ENCODE data around the gene ASTN2.

Gene ASTN2

DNA sequence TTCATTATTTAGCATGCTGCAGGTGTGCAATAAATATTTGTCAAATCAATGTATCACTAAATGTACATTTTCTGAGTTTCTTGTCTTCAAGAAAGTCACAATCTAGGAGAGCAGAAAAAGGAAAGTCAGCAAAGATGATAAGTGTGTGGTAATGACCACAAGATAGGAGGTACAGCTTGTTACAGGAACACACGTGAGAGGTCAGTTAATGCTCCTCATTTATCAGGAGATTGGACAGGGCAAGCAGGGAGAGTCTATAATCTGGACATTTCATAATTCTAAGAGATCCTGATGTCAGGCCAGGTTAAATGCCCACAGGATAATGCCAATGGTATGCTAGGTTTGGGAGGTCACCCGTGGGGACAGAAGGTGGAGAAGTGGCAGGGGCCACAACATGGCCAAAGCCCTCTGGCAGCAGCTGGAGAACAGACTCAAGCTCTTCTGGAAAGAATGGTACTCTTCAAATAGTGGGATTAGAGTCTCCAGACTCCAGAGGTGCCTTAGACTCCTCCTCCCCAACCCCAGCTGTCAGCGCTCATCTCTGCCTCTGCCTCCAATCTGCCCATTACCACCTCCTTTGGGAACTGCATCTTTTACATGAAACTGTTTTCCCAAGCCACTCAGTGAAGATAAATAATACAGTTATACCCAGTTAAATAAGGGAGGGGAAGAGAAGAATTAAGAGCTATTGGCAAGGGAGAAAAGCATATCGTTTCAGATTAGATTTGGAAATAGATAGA, 114.3 kb downstream of the ASTN2 start:
- no peak for DNase-seq (ENCODE audit: low read depth)

DNA sequence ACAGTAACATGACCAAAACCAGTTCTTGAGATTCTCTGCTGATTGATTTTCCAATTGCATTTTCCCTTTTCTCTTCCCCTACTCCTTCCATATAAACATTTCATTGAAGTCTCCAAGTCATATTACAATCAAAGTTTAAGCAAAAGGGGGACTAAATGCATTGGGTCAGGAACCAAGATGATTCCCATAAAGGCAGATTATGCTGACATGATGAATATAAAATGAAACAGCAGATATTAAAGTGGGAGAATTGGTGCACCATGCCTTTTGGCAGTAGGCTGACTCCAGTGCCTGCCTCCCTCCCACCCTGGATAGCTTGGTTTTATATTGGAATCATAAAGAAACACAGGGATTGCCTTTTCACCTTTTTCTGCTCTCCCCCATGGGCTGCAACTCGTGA, 118.4 kb downstream of the ASTN2 start:
- DNase-seq (ENCODE audit: low read depth) = no peak

DNA sequence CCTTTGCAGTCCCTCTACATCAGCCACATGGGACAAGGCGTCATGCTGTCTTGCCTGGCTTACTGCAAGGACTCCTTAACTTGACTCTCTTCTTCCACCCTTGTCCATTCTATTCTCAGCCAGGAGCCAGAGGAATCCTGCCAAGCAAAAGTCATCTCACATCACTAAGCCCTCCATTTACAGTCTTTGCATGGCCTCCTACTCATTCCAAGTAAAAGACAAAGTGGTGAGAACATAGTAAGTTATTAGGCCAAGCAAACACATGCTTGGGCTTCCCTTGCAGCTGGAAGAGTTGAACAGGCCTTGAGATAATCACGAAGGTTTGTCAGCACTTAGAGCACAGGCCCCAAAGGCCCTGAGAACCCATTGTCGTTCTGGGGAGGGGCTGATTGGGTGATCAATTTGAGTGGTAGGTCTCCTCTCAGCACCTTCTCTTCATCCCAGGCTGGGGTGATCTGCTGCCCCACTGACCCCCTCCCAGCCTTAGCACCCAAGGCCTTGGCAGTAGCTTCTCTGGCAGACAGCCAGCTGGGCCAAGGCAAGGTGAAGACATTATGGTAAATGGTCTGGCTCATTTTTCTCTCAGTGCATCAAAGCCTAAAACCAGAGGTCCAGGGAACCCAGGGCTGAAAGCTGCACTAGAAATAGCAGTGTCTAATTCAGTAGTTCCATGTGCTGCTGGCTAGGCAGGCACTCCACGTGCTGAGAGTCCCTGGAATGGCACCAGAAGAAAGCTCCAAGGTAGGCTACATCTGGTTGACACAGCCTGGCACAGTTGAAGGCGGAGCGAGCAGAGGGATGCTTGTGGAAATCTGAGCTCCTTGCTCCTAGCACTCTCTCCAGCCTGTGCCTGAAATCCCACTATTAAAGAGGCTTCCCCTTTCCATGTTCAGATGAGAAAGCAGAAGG, 121.4 kb downstream of the ASTN2 start:
- no peak for DNase-seq (ENCODE audit: low read depth)

DNA sequence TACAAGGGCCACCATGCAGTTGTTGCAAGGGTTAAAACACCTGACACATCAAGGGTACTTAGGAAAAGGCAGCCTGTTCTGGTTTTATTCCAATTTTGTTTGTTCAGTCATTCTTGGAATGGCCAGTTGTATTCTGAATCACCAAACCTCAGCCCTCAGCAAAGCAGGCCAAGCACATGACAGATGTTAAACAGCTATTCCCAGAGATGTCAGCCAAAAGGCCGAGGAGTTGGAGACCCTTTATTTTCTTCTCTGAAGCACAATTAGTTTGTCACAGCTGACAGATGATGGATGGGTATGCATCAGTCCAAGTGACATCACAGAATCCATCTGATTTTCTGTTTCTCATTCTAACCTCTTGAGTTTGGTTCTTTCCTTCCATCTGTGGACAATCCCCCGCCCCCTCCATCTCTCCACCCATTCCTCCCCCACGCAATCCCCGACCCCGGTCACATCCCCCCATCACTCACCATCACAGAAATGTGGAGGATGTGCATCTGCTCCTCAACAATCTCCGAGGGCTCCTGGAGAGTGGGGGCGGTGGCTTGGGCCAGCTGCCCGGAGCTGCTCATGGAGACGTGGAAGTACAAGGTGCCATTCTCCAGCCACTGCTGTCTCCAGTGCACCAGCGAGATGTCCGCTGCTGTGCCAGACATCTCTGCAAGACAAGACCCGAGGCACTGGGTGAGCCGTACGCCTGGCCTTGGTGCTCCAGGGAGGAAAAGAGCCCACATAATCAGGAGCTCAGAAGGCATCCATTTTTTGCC, 123.8 kb downstream of the ASTN2 start:
- no peak for DNase-seq (ENCODE audit: low read depth)

DNA sequence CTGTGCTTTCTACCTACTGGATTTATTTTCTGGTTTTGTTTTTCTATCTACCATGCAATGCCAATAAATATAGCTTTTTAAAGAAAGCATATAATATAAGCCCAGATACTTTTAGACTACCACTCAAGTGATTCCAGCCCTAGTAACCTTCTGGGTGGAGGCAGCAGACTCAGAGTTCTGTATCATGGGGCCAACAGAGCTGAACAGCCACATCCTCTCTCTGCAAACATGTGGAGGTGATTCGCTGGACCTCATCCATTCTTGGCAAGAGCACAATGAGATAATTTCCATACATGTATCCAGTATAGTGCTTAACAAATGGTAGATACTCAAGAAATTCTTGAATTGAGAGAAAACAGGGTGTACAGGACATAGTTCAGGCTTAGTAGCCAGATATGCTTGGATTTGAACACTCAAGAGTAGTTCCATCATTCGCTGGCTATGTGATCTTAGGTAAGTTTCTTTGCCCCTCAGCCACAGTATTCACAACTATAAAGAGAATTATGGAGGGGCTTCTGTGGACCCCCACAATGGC, 124.5 kb downstream of the ASTN2 start:
- DNase-seq (ENCODE audit: low read depth) = no peak

DNA sequence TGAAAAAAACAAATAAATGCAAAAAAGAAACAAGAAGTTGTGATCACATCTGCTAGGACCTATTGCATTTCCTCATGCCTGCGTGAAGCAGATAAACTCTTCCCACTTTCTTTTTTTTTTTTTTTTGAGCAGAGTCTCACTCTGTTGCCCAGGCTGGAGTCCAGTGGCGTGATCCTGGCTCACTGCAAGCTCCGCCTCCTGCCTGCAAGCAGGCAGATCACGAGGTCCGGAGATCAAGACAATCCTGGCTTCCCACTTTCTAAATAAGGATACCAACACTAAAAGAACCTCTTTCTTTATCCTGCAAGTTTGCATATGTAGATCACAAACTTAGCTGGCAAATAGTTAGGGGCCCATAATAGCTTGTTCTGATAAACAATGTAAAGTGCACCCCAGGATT, 128.6 kb downstream of the ASTN2 start:
- DNase-seq (ENCODE audit: low read depth) = no peak

DNA sequence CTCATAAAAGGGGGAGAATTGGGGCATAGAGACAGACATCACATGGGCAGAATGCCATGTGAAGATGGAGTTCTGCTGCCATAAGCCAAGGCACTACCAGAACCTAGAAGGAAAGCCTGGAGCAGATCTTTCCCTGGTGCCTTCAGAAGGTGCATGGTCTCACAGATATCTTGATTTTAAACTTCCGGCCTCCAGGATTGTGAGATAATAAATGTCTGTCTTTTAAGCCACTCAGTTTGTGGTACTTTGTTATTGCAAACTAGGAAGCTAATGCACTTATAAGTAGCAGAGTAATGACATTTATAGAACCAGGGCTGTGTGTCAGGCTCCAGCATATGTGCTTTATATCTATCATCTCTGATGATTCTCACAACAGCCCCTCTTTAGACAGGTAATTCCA, 130.4 kb downstream of the ASTN2 start:
- DNase-seq (ENCODE audit: low read depth) = no peak

DNA sequence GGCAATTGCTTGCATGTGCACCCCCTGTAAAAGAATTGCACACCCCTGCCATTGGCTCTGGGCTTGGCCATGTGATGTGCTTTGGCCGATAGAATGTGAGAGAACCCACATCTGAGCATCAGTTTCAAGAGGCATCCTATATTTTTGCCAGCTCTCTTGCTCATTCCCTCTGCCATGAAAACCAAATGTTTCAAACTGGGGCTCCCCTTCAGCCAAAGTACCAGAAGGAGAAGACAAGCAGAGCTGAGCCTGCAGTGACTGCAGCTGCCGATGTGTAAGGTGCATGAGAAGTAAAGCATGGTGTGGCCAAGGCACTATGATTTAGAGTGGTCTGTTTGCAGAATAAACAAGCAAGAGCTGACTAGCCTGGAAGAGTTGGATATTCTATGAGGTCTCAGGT, 132.3 kb downstream of the ASTN2 start:
- no peak for DNase-seq (ENCODE audit: low read depth)

DNA sequence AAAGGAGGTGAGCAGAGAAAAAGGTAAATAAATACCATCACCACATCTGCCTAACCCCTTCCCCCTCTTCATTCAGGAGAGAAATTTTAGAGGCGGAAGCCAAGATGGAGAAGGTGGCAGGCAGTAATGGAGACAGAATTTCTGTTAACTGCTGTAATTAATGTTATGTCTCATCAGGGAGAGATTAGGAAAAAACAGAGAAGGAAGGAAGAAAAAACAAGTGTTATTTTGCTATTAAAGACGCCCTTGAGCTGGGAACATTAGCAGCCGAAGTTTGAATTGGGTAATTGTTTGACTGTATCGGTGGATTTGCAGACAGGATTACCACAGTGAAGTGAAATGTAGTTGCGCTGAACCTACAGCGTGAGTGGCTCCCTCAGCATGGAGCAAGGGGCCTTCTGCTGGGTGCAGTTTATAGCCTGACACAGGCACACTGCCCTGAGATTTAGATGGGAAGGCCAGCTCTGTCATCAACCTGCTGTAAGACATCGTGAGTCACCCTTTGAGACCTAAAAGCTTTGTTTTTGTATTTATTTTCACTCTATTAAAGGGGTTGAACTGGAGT, 136.3 kb downstream of the ASTN2 start:
- no peak for DNase-seq (ENCODE audit: low read depth)

DNA sequence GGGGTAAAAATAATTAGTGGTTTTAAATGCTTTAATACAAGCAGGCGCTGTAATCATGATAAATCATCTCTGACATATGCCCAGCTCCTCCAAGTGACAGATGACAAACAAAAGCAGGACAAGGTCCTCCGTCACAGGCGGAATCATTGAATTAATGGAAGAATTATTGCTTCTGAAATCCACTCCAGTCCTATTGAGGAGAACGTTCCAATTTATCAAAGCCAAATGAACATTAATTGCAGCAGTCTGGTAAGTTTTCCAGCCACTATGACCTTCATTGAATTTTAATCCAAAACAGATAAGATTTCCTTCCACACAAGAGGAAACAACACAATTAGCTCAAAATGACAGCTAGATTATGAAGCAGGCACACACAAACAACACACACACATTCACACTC, 136.8 kb downstream of the ASTN2 start:
- no peak for DNase-seq (ENCODE audit: low read depth)

DNA sequence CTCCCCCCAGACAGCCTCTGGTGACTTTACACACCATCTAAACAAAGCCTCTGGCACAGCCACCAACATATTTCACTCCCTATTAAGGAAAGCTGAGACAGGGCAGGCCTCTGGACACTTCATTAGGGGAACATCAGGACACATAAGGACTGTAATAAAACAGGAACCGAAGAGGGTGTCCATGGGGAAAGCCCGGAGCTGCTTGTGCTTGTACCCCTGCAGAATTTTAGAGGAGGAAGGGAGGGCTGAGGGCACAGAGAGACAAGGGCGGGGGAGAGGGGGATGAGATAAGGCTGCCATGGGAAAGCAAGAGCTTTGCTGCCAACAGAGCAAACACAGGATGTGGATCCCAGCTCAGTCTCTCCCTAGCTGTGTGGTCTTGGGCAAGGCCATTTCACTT, 138.4 kb downstream of the ASTN2 start:
- DNase-seq (ENCODE audit: low read depth) = no peak

DNA sequence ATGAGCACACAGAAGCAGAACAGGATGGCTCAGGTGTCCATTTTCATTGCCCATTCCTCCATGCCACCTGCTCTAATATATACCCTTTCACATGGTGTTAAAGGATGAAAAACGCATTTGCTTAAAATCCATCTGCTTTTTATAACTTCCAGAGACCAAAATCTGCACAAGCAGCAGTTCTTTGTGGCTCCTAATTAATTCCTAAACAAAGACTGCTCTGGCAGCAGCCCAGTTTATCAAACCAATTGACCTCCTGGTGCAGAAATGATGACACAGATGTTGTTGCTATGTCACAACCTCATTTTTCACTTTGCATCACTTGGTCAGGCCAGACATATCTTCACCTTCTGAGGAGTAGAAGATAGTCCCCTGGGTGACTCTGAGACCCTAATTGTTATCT, 141.2 kb downstream of the ASTN2 start:
- DNase-seq (ENCODE audit: low read depth) = no peak

DNA sequence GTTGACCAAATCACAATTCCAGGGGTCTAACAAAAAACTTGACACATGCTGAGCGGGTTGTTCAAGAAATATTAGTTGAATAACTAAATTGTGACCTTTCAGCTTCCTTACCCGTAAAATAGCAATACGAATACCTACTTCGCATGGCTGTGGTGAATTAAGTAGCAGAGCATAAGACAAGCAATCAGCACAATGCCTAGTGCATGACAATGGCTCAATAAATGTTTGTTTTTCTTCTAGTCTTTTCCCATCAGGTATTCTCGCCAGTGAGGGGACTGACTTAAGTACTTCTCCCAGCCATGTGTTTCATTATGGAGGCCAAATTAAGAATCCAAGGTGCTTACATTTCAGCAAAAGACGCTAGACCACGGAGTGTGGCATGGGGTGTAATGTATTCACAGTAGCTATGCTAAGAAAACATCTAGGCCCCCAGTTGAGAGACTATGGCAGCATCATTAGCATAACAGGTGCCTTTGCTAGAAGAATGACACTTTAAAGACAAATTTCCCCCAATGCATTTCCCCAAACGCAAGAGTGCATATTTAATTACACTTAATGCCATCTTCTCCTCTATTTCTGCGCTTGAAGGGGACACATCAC, 145.9 kb downstream of the ASTN2 start:
- DNase-seq (ENCODE audit: low read depth) = no peak

DNA sequence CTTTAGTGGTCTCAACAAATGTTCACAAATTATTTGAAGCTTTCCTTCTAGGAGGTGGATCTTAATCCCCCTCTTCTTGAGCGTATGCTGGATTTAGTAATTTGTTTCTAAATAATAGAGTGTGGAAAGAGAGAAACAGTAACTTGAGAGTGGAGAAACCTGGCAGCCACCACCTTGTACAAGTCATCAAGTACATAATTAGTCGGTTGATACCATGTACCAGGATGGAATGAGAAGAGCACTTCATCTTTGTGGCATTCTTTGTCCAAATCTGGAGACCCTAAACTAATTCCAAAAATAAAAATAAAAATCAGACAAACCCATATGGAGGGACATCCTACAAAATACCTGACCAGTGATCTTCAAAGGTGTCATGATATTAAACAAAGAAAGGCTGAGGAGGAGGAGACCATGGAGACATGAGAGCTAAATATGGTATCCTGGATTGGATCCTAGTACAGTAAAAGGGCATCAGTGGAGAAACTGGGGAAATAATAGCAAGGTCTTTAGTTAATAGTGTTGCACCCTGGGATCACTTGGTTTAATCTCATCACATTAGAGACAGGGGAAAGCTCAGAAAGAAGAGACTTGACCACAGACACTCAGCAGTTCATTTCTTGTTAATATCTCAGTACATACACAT, 147.9 kb downstream of the ASTN2 start:
- no peak for DNase-seq (ENCODE audit: low read depth)

DNA sequence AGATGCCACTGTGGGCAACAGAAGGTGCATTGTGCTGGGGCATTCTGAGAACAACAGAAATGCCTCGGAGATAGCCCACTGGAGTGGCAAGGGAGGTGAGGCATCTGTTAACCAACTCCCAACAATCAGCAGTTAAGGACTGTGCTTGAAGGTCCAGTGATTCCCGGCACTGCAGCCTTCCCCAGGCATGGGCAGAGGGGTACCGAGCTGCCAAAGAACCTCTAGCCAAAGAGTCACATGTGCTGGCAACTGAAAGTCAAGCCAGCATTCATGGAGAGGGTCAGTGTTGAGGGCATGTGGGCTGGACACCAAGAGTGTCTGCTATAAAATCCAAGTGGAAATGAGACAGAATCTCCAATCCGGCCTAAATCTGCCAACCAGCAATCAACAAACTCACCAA, 149.6 kb downstream of the ASTN2 start:
- DNase-seq (ENCODE audit: low read depth) = no peak

DNA sequence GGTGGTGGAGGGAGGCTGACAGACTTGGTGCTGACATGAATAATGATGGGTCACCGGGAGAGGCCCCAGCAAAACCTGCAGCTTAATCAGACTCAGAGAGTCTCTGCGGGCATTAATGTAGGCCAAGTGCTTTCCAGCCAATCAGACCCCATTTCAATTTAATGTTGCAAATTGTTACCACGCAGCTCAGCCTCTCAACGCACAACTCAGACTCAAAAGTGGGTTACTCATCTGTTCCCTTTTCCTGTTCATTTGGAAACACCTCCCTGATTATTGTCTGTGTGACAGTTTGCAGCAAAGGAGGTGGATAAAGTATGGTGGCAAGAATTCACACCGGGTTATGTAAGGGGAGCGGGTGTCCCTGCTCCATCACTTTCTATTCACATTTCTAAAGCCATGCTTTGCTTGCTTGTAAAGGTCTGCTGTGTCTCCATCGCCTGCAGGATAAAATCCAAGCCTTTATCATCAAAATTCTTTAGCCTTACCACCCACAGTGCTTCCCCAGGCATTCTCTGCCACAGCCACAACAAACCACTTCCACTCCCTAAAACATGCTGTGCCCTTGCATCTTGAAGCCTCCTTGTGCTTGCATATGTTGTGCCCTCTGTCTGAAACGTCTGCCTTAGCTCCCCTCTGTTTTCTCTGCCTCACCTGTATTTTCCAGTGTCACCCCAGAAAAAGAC, 156.5 kb downstream of the ASTN2 start:
- no peak for DNase-seq (ENCODE audit: low read depth)

DNA sequence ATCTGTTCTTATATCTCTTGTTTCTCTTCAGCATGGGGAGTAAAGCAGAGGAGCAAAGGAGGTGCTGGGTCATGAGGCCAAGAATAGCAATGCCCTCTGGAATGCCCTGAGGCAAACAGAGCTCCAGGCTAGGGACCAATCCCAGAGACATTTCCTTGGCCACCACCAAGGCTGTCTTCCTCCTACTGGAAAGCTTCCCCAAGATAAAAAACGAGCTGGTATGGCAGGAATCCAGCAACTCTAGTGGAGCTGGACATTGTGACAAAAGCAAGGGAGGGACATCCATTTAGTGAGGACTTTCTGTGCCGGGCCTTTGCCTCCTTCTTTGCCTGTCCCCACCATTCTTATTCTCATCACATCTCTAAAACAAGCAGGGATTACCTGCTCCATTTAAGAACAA, 161.6 kb downstream of the ASTN2 start:
- no peak for DNase-seq (ENCODE audit: low read depth)

DNA sequence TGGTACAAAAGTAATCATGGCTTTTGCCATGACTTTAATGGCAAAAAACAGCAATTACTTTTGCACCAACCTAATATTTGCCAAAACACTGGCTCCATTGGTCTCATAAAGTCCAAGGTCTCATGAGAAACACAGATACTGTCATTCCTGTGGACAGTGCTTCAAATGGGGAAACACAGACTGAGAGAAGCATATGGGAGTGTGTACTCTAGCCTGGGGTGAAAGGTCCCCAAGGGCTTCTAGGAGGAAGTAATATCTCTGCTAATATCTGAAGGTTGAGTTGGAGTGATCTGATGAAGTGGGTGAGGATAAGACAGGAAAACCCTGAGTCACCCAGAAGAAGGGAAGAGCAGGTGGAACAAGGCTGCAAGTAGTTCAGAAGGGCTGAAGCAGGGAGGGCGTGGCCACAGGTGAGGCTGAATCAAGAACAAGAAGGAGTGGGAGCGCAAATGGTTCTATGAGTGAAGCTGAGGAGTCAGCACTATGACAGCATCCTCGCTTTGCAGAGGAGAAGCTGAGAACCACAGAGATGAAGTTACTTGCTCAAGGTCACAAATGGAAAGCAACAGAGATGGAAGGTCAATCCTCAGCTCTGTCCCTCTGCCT, 164.1 kb downstream of the ASTN2 start:
- DNase-seq (ENCODE audit: low read depth) = no peak

DNA sequence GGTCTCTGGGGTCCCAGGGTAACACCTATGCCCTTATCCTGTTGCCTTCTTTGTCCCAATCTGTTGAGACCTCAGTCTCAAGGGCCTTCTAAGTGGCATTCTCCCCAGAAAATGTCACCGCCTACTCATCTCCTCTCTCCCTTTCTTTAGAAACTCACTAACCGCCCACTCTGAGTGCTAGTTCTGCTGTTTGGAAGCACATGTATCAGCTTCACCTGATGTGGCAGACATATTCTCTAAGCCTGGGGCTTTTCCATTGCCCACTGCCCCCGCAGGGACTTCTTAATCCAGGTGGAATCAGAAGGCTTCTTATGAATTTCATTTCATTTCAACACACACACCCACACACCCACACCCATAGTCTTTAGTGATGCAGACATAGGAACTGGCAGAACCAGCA, 165.1 kb downstream of the ASTN2 start:
- DNase-seq (ENCODE audit: low read depth) = no peak

DNA sequence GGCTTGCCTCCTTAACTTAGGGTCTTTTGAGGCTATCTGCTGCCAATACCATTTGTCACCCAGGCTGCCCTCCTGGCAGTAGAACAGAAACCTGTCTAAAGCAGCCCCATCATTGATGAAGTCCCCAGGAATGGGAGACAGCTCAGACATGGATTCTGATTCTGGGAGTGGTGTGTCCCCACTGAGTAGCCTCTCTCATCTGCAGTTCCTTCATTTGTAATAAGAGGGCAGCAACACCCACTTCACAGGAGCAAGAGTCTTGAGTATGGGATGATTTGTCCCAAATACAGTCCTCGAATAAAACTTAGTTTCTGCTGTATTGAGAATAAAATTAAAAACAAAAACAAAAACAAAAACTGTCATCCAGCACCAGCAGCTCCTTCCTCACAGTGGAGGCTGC, 167.6 kb downstream of the ASTN2 start:
- no peak for DNase-seq (ENCODE audit: low read depth)
